Esophagus muscularis mucosa (tissue), 4 donors: ENCODE measurements around the gene TAGLN2.

ENCODE experiments used
- CTCF ChIP-seq, 3 experiments: fragments of 200-600 bp in 2 of 3; fragments of 450-650 bp in 1 of 3; sonication (generic) in 2 of 3; IDR thresholded peaks; one replicate each; pipeline ENCODE4 v1.5.1; 2017 to 2019; ENCODE audit warnings: antibody characterized with exemption in 3 of 3, mild to moderate bottlenecking in 2 of 3, moderate library complexity in 1 of 3
- EP300 ChIP-seq: sonication (generic); formaldehyde crosslinking; IDR thresholded peaks from one replicate; pipeline ENCODE4 v1.6.1; 2017; ENCODE audit warnings: antibody characterized with exemption
- POLR2A ChIP-seq: fragments of 450-650 bp; IDR thresholded peaks from one replicate; pipeline ENCODE4 v1.6.1; 2017; ENCODE audit warnings: antibody characterized with exemption, moderate library complexity, mild to moderate bottlenecking, low read depth

GRCh38 chr1:159937054-159937750 lies 11.9 kb upstream of the TAGLN2 start:
- no peak for TF ChIP-seq CTCF (IDR thresholded peaks at IDR 0.05)
- TF ChIP-seq EP300: no peak
- no peak for TF ChIP-seq POLR2A
